Endodermal cell (in vitro differentiated cells): ENCODE data around the gene CSTF3. TPM values are rescaled to one million over a fixed set of nuclear protein-coding genes. Genes with fewer than 3 reads are reported as not detected.

ENCODE experiments used
- DNase-seq: peaks from one replicate; pipeline ENCODE4 v3.0.0-alpha.2; 2017
- H3K27ac ChIP-seq: 2 replicates; pipeline ENCODE4 v1.5.1; 2013; ENCODE audit warnings: mild to moderate bottlenecking, low read depth, low read length, moderate library complexity
- H3K27me3 ChIP-seq: 2 replicates; pipeline ENCODE4 v1.6.1; 2013; ENCODE audit warnings: mild to moderate bottlenecking, low read length, moderate library complexity; ENCODE audit not compliant: insufficient read depth, control insufficient read depth, poor library complexity, severe bottlenecking
- H3K36me3 ChIP-seq: 2 replicates; pipeline ENCODE4 v1.7.0; 2013; ENCODE audit warnings: mild to moderate bottlenecking, low read length, moderate library complexity; ENCODE audit not compliant: control insufficient read depth, insufficient read depth
- H3K4me1 ChIP-seq: one replicate; pipeline ENCODE4 v1.7.0; 2013; ENCODE audit warnings: low read length; ENCODE audit not compliant: control insufficient read depth, insufficient read depth
- H3K4me3 ChIP-seq: 2 replicates; pipeline ENCODE4 v1.5.1; 2013; ENCODE audit warnings: mild to moderate bottlenecking, low read length, moderate library complexity
- H3K9ac ChIP-seq: 2 replicates; pipeline ENCODE4 v1.6.1; 2013; ENCODE audit warnings: mild to moderate bottlenecking, low read length, moderate library complexity; ENCODE audit not compliant: poor library complexity, severe bottlenecking; ENCODE audit errors: extremely low read depth
- H3K9me3 ChIP-seq: 2 replicates; pipeline ENCODE4 v1.6.1; 2013; ENCODE audit warnings: mild to moderate bottlenecking, low read length, moderate library complexity; ENCODE audit not compliant: control insufficient read depth
- H3K27ac Mint-ChIP-seq: 2 replicates; pipeline ENCODE4 v1.8.0; 2020; ENCODE audit warnings: mixed read lengths
- H3K27me3 Mint-ChIP-seq: 2 replicates; pipeline ENCODE4 v1.8.0; 2021; ENCODE audit warnings: mild to moderate bottlenecking, mixed read lengths; ENCODE audit not compliant: insufficient read depth
- H3K36me3 Mint-ChIP-seq: 2 replicates; pipeline ENCODE4 v1.8.0; 2020; ENCODE audit warnings: low read depth, mixed read lengths
- H3K4me1 Mint-ChIP-seq: 2 replicates; pipeline ENCODE4 v1.8.0; 2020; ENCODE audit warnings: mixed read lengths
- H3K4me3 Mint-ChIP-seq: 2 replicates; pipeline ENCODE4 v1.8.0; 2020; ENCODE audit warnings: mild to moderate bottlenecking, moderate library complexity, mixed read lengths
- H3K9me3 Mint-ChIP-seq: 2 replicates; pipeline ENCODE4 v1.8.0; 2020; ENCODE audit warnings: mild to moderate bottlenecking, mixed read lengths
- WGBS, 2 experiments: methylation state at CpG; one replicate each; pipeline versions ENCODE4 v1.1.5 to v1.1.7; 2013; ENCODE audit warnings: missing lambda C conversion rate in 2 of 2, mixed read lengths in 1 of 2; ENCODE audit not compliant: insufficient coverage in 1 of 2, insufficient read length in 1 of 2; 5-methylcytosine and 5-hydroxymethylcytosine counted together
- total RNA-seq, 2 donors: library from RNA; stranded (reverse); fragmentation: NEBNext Ultra II Directional in 1 of 2; extraction: Animal tissue kit (Norgen Biotek cat#: 25700) in 1 of 2; gene quantifications; 2 replicates in 1 of 2; 3 replicates in 1 of 2; pipeline ENCODE4 v1.2.1, GENCODE V29; 2021
- TF ChIP-seq, protein P1 (sequence below): fragments of 200-600 bp; sonication (generic); conservative IDR thresholded peaks from 2 replicates; pipeline ENCODE4 v1.5.0; 2021; ENCODE audit warnings: antibody characterized with exemption, mild to moderate bottlenecking

CSTF3 gene
- total RNA-seq, 2 donors from 2014 or later = 59.3 to 72.1 TPM

DNA sequence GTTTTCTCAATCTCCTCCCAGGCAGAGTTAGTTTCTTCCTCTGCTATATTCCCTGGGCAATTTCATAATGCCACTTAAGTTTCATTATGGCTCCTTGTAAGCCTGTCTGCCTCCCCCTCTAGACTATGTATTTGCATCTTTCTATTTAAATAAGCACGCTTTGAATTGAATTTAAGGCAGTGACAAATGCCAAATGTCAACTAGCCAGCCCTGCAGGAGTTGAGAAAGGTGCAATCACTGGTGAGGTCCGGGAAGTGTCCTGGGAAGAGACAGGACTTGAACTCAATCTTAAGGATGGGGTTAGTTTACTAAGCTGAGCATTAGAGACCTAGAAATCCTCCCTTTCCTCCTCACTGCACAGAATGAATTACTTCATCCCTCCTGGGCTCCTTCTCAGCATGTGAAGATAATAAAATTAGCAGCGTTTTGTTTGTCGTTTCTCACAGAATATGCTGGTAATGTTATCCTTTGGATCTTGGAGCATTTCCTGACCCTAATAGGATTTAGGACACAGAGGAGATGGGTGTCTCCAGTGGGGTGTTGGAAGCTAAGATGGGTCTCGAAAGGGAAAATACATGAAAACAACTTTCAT is 120.3 kb downstream of the CSTF3 start:
- Histone ChIP-seq H3K27ac (no peak overlapping the region), H3K9ac (no peak overlapping the region), H3K9me3 (peaks cover 28% of the 10 kb centered on the region), H3K4me1 (no peaks in the 10 kb centered on the region), H3K4me3 (peak overlapping the region; percentile 92), H3K36me3 (peaks cover 31% of the 10 kb centered on the region), H3K27me3 (no peaks in the 10 kb centered on the region)
- H3K4me3 Mint-ChIP-seq = peak overlapping the region; percentile 79
- TF ChIP-seq, protein P1, sequence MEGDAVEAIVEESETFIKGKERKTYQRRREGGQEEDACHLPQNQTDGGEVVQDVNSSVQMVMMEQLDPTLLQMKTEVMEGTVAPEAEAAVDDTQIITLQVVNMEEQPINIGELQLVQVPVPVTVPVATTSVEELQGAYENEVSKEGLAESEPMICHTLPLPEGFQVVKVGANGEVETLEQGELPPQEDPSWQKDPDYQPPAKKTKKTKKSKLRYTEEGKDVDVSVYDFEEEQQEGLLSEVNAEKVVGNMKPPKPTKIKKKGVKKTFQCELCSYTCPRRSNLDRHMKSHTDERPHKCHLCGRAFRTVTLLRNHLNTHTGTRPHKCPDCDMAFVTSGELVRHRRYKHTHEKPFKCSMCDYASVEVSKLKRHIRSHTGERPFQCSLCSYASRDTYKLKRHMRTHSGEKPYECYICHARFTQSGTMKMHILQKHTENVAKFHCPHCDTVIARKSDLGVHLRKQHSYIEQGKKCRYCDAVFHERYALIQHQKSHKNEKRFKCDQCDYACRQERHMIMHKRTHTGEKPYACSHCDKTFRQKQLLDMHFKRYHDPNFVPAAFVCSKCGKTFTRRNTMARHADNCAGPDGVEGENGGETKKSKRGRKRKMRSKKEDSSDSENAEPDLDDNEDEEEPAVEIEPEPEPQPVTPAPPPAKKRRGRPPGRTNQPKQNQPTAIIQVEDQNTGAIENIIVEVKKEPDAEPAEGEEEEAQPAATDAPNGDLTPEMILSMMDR = no peak
- H3K27ac Mint-ChIP-seq = peak overlapping the region; percentile 40
- H3K4me1 Mint-ChIP-seq = peaks cover 25% of the 10 kb centered on the region
- peaks cover 40% of the 10 kb centered on the region for H3K36me3 Mint-ChIP-seq
- DNase-seq = no peak
- H3K27me3 Mint-ChIP-seq = no peaks in the 10 kb centered on the region
- H3K9me3 Mint-ChIP-seq = peaks cover 21% of the 10 kb centered on the region
- 42 to 100% methylated on average over 1 to 5 of the region's 5 CpGs for WGBS, 2 experiments

- Histone ChIP-seq H3K27me3 (no peaks in the 10 kb centered on the region), H3K4me3 (peak overlapping the region; percentile 92), H3K4me1 (no peaks in the 10 kb centered on the region), H3K27ac (peak overlapping the region; percentile 87), H3K9ac (peak overlapping the region; percentile 76), H3K9me3 (peaks cover 20% of the 10 kb centered on the region), H3K36me3 (peaks cover 24% of the 10 kb centered on the region)
- no peak for DNase-seq
- no peaks in the 10 kb centered on the region for H3K27me3 Mint-ChIP-seq
- H3K36me3 Mint-ChIP-seq = peaks cover 32% of the 10 kb centered on the region
- WGBS, 2 experiments = 9 to 13% methylated on average over 10 to 30 of the region's 30 CpGs
- H3K4me3 Mint-ChIP-seq = peak overlapping the region; percentile 79
- H3K9me3 Mint-ChIP-seq = peaks cover 14% of the 10 kb centered on the region
- peak overlapping the region; percentile 40 for H3K27ac Mint-ChIP-seq
- H3K4me1 Mint-ChIP-seq = peaks cover 25% of the 10 kb centered on the region
- TF ChIP-seq, protein P1 = no peak
These were observed 121.0 kb downstream of the CSTF3 start for GRCh38 chr11:33040033-33040861.

DNA sequence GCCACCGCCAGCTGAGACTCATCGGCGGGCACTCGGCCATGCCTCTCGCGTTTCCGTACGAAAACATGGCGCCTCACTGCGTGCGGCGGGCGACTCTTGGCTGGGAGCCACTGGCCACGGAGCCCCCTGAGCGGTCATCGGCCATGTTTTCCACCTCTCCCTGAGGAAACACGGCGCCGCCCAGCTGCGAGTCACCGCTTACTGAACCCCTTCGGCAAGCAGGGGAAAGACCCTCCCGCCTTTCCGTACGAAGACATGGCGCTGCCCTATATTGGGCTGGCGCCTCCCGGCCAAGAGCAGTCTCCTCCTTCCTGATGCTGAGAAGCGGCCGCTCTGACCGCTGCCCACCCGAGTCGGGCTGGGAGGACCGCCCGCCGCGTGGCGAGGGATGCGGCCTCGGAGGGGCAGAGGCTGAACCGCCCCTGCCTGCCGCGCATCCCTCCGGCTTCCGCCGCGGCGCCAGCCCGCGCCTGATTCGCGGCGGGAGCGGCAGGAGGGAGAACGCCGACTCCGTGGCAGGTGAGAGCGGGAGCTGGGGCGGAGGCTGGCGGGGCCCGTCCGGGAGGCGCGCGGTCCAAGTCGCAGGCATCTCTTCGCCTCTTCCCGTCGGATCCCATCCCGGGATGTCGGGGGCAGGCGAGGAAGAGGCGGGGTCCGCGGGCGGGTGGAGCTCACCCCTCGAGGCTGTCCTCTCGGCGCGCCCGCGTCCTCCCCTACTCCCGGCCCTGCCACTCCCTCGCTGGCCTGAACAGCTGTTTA is 121.8 kb downstream of the CSTF3 start, which contains the start of gene TCP11L1:
TCP11L1 (plus strand) TSS at position 299 of the 759 bp plus-strand sequence. CDS start 4,202 bp downstream, outside the sequence.
- whole genome bisulfite sequencing, 2 experiments = 0% methylated on average over 26 to 84 of the region's 84 CpGs
- Mint-ChIP-seq H3K27me3 (no peaks in the 10 kb centered on the region), H3K36me3 (peaks cover 26% of the 10 kb centered on the region)

More for the DNA sequence above, 121.8 kb downstream of the CSTF3 start, which contains the start of gene TCP11L1:
- Histone ChIP-seq H3K27ac (peak within 1 kb of the TSS; percentile 87), H3K4me1 (no peaks in the 10 kb centered on the region), H3K9ac (peak within 1 kb of the TSS; percentile 76), H3K9me3 (peaks cover 12% of the 10 kb centered on the region), H3K36me3 (peaks cover 16% of the 10 kb centered on the region), H3K27me3 (no peaks in the 10 kb centered on the region), H3K4me3 (peak within 1 kb of the TSS; percentile 92)
- peaks cover 30% of the 10 kb centered on the region for H3K4me1 Mint-ChIP-seq
- peaks cover 6% of the 10 kb centered on the region for H3K9me3 Mint-ChIP-seq
- DNase-seq = peak; percentile 97
- H3K27ac Mint-ChIP-seq = peak within 1 kb of the TSS; percentile 96
- peak within 1 kb of the TSS; percentile 79 for H3K4me3 Mint-ChIP-seq
- TF ChIP-seq, protein P1 = no peak
